Cardiac muscle cell (in vitro differentiated cells and primary cell): ENCODE results near the gene C6orf89. TPM values are rescaled to one million over a fixed set of nuclear protein-coding genes. Genes with fewer than 3 reads are reported as not detected.
A peak's percentile ranks its signal among the peaks of the same experiment; 100 is the strongest.

ENCODE experiments used
- DNase-seq, 2 donors: peaks; one replicate each; pipeline versions ENCODE4 v3.0.0 to v3.0.0-alpha.2; 2010 to 2017; ENCODE audit warnings: low read depth in 1 of 2, low spot score in 1 of 2
- H3K27ac ChIP-seq: fragments of 200-600 bp; sonication (generic); 2 replicates; pipeline ENCODE4 v1.5.1; 2016
- H3K27me3 ChIP-seq: fragments of 200-600 bp; sonication (generic); 2 replicates; pipeline ENCODE4 v1.6.0; 2016; ENCODE audit warnings: control low read depth
- H3K36me3 ChIP-seq: fragments of 200-600 bp; sonication (generic); 2 replicates; pipeline ENCODE4 v1.5.1; 2016; ENCODE audit warnings: control low read depth
- H3K4me1 ChIP-seq: fragments of 200-600 bp; sonication (generic); 2 replicates; pipeline ENCODE4 v1.8.1; 2017; ENCODE audit warnings: low read depth, mild to moderate bottlenecking, mixed run types
- H3K4me3 ChIP-seq: fragments of 200-600 bp; sonication (generic); 2 replicates; pipeline ENCODE4 v1.5.1; 2016; ENCODE audit warnings: mild to moderate bottlenecking
- H3K9me3 ChIP-seq: fragments of 200-600 bp; sonication (generic); 2 replicates; pipeline ENCODE4 v1.5.1; 2017; ENCODE audit warnings: low read depth, mild to moderate bottlenecking, control low read depth
- CTCF ChIP-seq: IDR thresholded peaks from 2 replicates; pipeline ENCODE4 v1.5.1; 2012; ENCODE audit warnings: low read depth, mild to moderate bottlenecking, low read length
- polyA plus RNA-seq: library from polyadenylated mRNA; unstranded; fragments of >200 nt; fragmentation: Nextera tagmentation; extraction: Ambion mirVana; gene quantifications from 2 replicates; pipeline ENCODE4 v1.2.1, GENCODE V29; 2016
- total RNA-seq: library from RNA; depleted of rRNA; stranded (reverse); fragments of >200 nt; gene quantifications from 2 replicates; pipeline ENCODE4 v1.2.3, GENCODE V29; 2016

Gene C6orf89
- total and polyA plus RNA-seq, 2 experiments from 2014 or later: 27.6 to 28.6 TPM

- Histone ChIP-seq H3K4me3 (no peak overlapping the region), H3K27ac (peak overlapping the region; percentile 27)
- no peak for DNase-seq
Measured at GRCh38 chr6:36927691-36928546, 42.2 kb downstream of the C6orf89 start.

GRCh38 chr6:36928547-36928918 is 42.8 kb downstream of the C6orf89 start:
- peaks cover 12% of the 10 kb centered on the region for H3K4me1 ChIP-seq
- no peaks in the 10 kb centered on the region for H3K27me3 ChIP-seq
- no peak for TF ChIP-seq CTCF
- H3K9me3 ChIP-seq: no peaks in the 10 kb centered on the region
- no peak overlapping the region for H3K4me3 ChIP-seq
- H3K27ac ChIP-seq: no peak overlapping the region
- H3K36me3 ChIP-seq: no peaks in the 10 kb centered on the region
- no peak for DNase-seq

More at GRCh38 chr6:36927691-36928546, 42.2 kb downstream of the C6orf89 start:
- no peak for TF ChIP-seq CTCF
- peaks cover 12% of the 10 kb centered on the region for H3K4me1 ChIP-seq
- H3K9me3 ChIP-seq: no peaks in the 10 kb centered on the region
- H3K36me3 ChIP-seq: no peaks in the 10 kb centered on the region
- no peaks in the 10 kb centered on the region for H3K27me3 ChIP-seq

DNA sequence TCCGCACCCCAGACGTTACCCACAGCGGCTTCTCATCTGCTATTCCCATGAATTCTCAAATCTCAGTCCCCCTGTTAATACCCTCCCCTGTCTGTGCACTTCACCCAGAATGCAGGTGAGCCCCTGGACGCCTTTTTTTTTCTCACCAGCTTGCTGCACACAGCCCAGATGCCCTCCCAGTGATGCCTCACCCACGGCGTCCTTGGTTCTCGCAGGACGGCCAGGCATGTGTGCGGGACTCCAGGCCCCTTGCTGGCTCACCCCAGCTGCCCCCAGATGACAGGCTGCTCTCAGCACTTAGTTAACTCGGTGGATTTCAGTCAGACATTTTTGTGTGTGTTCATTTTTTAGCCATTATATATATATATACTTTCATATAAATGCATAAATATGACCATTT is 43.4 kb downstream of the C6orf89 start:
- H3K4me3 ChIP-seq: no peak overlapping the region
- no peak for DNase-seq
- no peaks in the 10 kb centered on the region for H3K36me3 ChIP-seq
- H3K27ac ChIP-seq: no peak overlapping the region
- peaks cover 12% of the 10 kb centered on the region for H3K4me1 ChIP-seq
- no peaks in the 10 kb centered on the region for H3K27me3 ChIP-seq
- H3K9me3 ChIP-seq: no peaks in the 10 kb centered on the region
- TF ChIP-seq CTCF: no peak

- Histone ChIP-seq H3K36me3 (no peaks in the 10 kb centered on the region), H3K4me1 (peaks cover 12% of the 10 kb centered on the region), H3K27me3 (no peaks in the 10 kb centered on the region), H3K4me3 (no peak overlapping the region), H3K27ac (no peak overlapping the region), H3K9me3 (no peaks in the 10 kb centered on the region)
- peak in 1 of 2 donors; percentile 65 for DNase-seq
- no peak for TF ChIP-seq CTCF
Measured at GRCh38 chr6:36929607-36930006, 43.9 kb downstream of the C6orf89 start.

- no peak overlapping the region for H3K27ac ChIP-seq
- no peak for DNase-seq
- H3K27me3 ChIP-seq: no peaks in the 10 kb centered on the region
- no peaks in the 10 kb centered on the region for H3K9me3 ChIP-seq
- H3K36me3 ChIP-seq: no peaks in the 10 kb centered on the region
- no peak for TF ChIP-seq CTCF
- H3K4me3 ChIP-seq: no peak overlapping the region
- H3K4me1 ChIP-seq: peaks cover 12% of the 10 kb centered on the region
Measured at GRCh38 chr6:36930483-36930882, 44.7 kb downstream of the C6orf89 start.
